Heart right ventricle (tissue), 16 donors: ENCODE results near the gene ARHGEF7. TPM values are rescaled to one million over a fixed set of nuclear protein-coding genes. Genes with fewer than 3 reads are reported as not detected.

Experiments
- ATAC-seq, 8 donors: fragments of 200-7000 bp; cut with Tn5 transposase; one replicate each; pipeline ENCODE4 v1.9.1; 2020; ENCODE audit warnings: mild to moderate bottlenecking in 8 of 8, moderate library complexity in 8 of 8, moderate number of reproducible peaks in 1 of 8
- DNase-seq, 2 donors: peaks; one replicate each; pipeline ENCODE4 v3.0.0-alpha.2; 2020
- H3K27ac ChIP-seq, 10 donors: fragments of 200-600 bp; sonication (generic) in 2 of 10; one replicate each; pipeline versions ENCODE4 v1.5.0 to v1.8.0; 2020 to 2022; ENCODE audit warnings: mild to moderate bottlenecking in 3 of 10
- H3K27me3 ChIP-seq, 7 donors: fragments of 200-600 bp; one replicate each; pipeline ENCODE4 v1.8.0; 2021 to 2022; ENCODE audit warnings: mild to moderate bottlenecking in 2 of 7
- H3K36me3 ChIP-seq, 9 donors: fragments of 200-600 bp; sonication (generic) in 1 of 9; one replicate each; pipeline versions ENCODE4 v1.5.0 to v1.8.0; 2020 to 2022; ENCODE audit warnings: mild to moderate bottlenecking in 2 of 9
- H3K4me1 ChIP-seq, 9 donors: fragments of 200-600 bp; sonication (generic) in 1 of 9; one replicate each; pipeline versions ENCODE4 v1.5.0 to v1.8.0; 2020 to 2022; ENCODE audit warnings: mild to moderate bottlenecking in 4 of 9
- H3K4me3 ChIP-seq, 10 donors: fragments of 200-600 bp; sonication (generic) in 2 of 10; one replicate each; pipeline versions ENCODE4 v1.5.0 to v1.8.0; 2020 to 2022; ENCODE audit warnings: mild to moderate bottlenecking in 7 of 10, moderate library complexity in 2 of 10
- H3K9me3 ChIP-seq, 11 donors: fragments of 200-600 bp in 10 of 11; sonication (generic) in 2 of 11; one replicate each; pipeline versions ENCODE4 v1.5.0 to v1.8.0; 2013 to 2022; ENCODE audit warnings: mild to moderate bottlenecking in 2 of 11, control low read depth in 1 of 11, moderate library complexity in 1 of 11
- CTCF ChIP-seq, 9 donors: fragments of 200-600 bp; sonication (generic) in 2 of 9; IDR thresholded peaks; one replicate each; pipeline versions ENCODE4 v1.5.0 to v1.8.0; 2021 to 2022; ENCODE audit warnings: antibody characterized with exemption in 9 of 9, mild to moderate bottlenecking in 5 of 9, moderate library complexity in 1 of 9
- WGBS, 2 donors: extraction: QIAGEN DNeasy Blood & Tissue Kit; methylation state at CpG; one replicate each; pipeline ENCODE4 v1.1.7; 2013; ENCODE audit warnings: inconsistent platforms in 1 of 2; 5-methylcytosine and 5-hydroxymethylcytosine counted together
- intact Hi-C, 10 donors: fragments of 100-400 bp; cut with DNase I; formaldehyde crosslinking; loops; one replicate each; pipeline versions ENCODE4 v1.11.1 to v1.14.2; 2022
- polyA plus RNA-seq, 2 donors: library from polyadenylated mRNA; stranded (reverse); fragments of 200-250 nt; gene quantifications; one replicate each; pipeline ENCODE4 v1.2.3, GENCODE V29; 2013
- total RNA-seq, 10 donors: library from RNA; stranded (reverse); fragmentation: NEBNext Ultra II Directional in 3 of 10; extraction: Animal tissue kit (Norgen Biotek cat#: 25700) in 3 of 10; gene quantifications; one replicate each; pipeline versions ENCODE4 v1.2.1 to v1.2.4, GENCODE V29; 2021 to 2023
- donor health status: Arrhythmogenic right ventricular cardiomyopathy.
- donor health status: ischemic (EF 13 %, LVEDD 7.1; RV severe dilation, severe dysfunction).
- donor health status: healthy with polysubstance abuse.
- donor health status: DM: no; HTN: yes; CAD: no.
- donor health status: DM: no; HTN: no; CAD: no.
- donor health status: ischemic (EF 25% LVEDD 6.9; RV normal size, moderate dysfunction).
- donor health status: ischemic (EF 25% LVEDD 5.7; RV mildly dilated, moderate dysfunction).
- donor health status: healthy.
- donor health status: DM: yes; HTN: yes; CAD: no.
- donor health status: Ischemic cardiomyopathy.
- donor health status: ischemic (EF 35%, LVEDD 5.7; RV mildly dilated, moderate dysfunction).
- donor health status: nonischemic (EF 11% LVEDD 7.7; RV severe dilation, severe dysfunction).
- donor health status: DM: yes; HTN: yes; CAD: no.
- donor health status: PGD.
- donor health status: ischemic (EF 29% LVEDD 5.4; RV normal size, mild dysfunction).
- donor health status: nonischemic (EF 23%, LVEDD 6.1; RV moderate dilation, normal function).

The ARHGEF7 gene
- total and polyA plus RNA-seq, 12 donors = 18.4 to 56.6 (median 43.1) TPM

- intact Hi-C loops = no loop called here
Observed at GRCh38 chr13:111338841-111339240, 223.7 kb downstream of the ARHGEF7 start.

GRCh38 chr13:111339366-111340143, 224.4 kb downstream of the ARHGEF7 start:
- ATAC-seq (peak in 1 of 8 donors; percentile 26), DNase-seq (peak in 1 of 2 donors; percentile 1)
- Histone ChIP-seq H3K27me3 (no peaks in the 10 kb centered on the region), H3K4me3 (no peak overlapping the region), H3K4me1 (peaks cover 0 to 7% (median 0%) of the 10 kb centered on the region in 9 donors), H3K9me3 (no peaks in the 10 kb centered on the region), H3K36me3 (peaks cover 0 to 4% (median 0%) of the 10 kb centered on the region in 9 donors), H3K27ac (no peak overlapping the region)
- no peak for TF ChIP-seq CTCF (IDR thresholded peaks at IDR 0.05)
- intact Hi-C loops = no loop called here
- WGBS, 2 donors = 92 to 94% methylated on average over 29 of the region's 29 CpGs

More at GRCh38 chr13:111338841-111339240, 223.7 kb downstream of the ARHGEF7 start:
- 87% methylated on average over 11 of the region's 11 CpGs for WGBS, 2 donors
- no peak for TF ChIP-seq CTCF (IDR thresholded peaks at IDR 0.05)
- Histone ChIP-seq H3K27ac (no peak overlapping the region), H3K36me3 (peaks cover 0 to 4% (median 0%) of the 10 kb centered on the region in 9 donors), H3K9me3 (peaks cover 0 to 4% (median 0%) of the 10 kb centered on the region in 11 donors), H3K4me3 (no peak overlapping the region), H3K27me3 (no peaks in the 10 kb centered on the region), H3K4me1 (peaks cover 0 to 7% (median 0%) of the 10 kb centered on the region in 9 donors)
- ATAC-seq (no peak), DNase-seq (peak in 1 of 2 donors; percentile 1)

GRCh38 chr13:111341886-111342285, 226.8 kb downstream of the ARHGEF7 start:
- DNase-seq (no peak), ATAC-seq (no peak)
- H3K36me3 ChIP-seq = peaks cover 0 to 4% (median 0%) of the 10 kb centered on the region in 9 donors
- H3K4me1 ChIP-seq = peaks cover 0 to 7% (median 0%) of the 10 kb centered on the region in 9 donors
- TF ChIP-seq CTCF (IDR thresholded peaks at IDR 0.05) = no peak
- intact Hi-C loops = no loop called here
- no peak overlapping the region for H3K27ac ChIP-seq
- H3K9me3 ChIP-seq = no peaks in the 10 kb centered on the region
- no peaks in the 10 kb centered on the region for H3K27me3 ChIP-seq
- 89 to 93% methylated on average over 5 of the region's 5 CpGs for WGBS, 2 donors
- H3K4me3 ChIP-seq = no peak overlapping the region

- Histone ChIP-seq H3K27me3 (no peaks in the 10 kb centered on the region), H3K4me1 (no peaks in the 10 kb centered on the region), H3K27ac (no peak overlapping the region), H3K9me3 (no peaks in the 10 kb centered on the region), H3K4me3 (no peak overlapping the region), H3K36me3 (peaks cover 0 to 4% (median 0%) of the 10 kb centered on the region in 9 donors)
- DNase-seq (peak in 1 of 2 donors; percentile 0), ATAC-seq (no peak)
- TF ChIP-seq CTCF (IDR thresholded peaks at IDR 0.05) = no peak
- intact Hi-C loops = no loop called here
- 93 to 95% methylated on average over 9 of the region's 9 CpGs for WGBS, 2 donors
Observed at GRCh38 chr13:111342721-111343120, 227.6 kb downstream of the ARHGEF7 start.
